Pulmonary artery endothelial cell (primary cell): ENCODE measurements around the gene C3orf52. TPM values are rescaled to one million over a fixed set of nuclear protein-coding genes. Genes with fewer than 3 reads are reported as not detected.

ENCODE experiments used
- DNase-seq: peaks from one replicate; pipeline ENCODE4 v3.0.0-alpha.2; 2011; ENCODE audit warnings: low read depth, low spot score
- total RNA-seq: library from RNA; depleted of rRNA; stranded (reverse); fragments of >200 nt; gene quantifications from 2 replicates; pipeline ENCODE4 v1.2.3, GENCODE V29; 2014

Gene C3orf52
- total RNA-seq, 1 donor from 2014 or later: 5.7 TPM

DNA sequence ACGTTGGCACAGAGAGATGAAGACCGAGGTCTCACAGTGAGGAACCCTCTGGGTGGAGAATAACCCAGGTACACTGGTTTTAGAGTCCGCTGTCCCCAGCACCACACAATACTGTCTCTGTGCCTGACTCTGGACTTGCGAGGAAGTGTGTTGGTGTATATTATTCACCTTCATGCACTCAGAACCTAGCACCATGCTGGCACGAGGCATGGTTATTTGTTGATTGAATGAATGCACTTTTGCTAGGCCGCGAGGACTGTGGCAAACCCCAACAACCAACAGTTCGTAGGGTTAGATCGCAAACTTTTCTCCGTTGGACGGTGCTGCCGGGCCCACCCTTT lies 484 bp upstream of the C3orf52 start:
- DNase-seq: no peak

DNA sequence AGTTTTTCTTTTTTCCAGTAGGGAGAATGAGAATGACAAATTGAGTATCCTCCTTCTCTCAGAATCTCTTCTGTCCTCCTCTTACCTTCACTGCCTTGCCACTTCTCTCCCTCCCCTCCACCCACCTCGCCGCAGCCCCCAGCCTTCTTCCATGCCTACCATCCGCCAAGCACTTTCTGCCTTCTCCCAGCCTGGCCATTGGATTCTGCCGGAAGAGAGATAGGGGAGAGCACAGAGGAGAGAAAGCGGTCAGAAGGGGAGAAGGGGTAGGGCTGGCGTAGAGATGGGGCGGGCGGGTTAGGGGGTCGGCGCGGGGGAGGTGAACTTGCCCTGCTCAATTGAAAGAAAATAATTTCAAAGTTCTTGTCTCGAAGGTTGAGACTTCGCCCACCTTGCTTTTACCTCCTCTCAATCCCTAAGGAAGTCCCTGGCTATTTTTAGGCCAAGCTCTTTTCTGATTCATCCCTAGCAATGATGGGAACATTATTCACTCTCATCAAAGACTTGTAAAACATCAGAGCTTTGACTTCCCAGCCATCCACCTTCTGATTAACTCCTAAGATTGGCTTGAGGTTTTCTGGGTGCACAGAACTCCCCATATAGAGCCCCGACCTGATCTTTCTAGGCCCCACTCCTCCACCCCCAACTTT lies 811 bp downstream of the C3orf52 start:
- no peak for DNase-seq

DNA sequence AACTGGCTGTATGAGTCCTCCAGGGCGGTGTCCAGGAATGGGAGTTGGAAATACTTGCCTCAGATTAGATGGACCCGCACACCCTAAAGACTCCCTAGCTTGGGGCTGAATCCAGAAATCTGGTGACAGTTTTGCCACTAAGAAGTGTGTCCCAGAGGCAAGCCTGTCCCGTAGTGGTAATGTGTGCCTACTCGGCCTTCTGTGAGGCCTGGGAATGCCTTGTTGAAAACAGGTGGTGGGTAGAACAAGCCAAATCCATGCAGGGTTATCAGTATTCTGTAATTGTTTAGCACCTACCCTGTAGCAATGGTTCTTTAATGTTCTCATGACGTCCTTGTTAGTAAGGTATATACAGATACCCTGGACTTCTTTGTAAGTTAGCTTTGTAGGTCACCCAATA lies 1.6 kb downstream of the C3orf52 start:
- DNase-seq: no peak

DNA sequence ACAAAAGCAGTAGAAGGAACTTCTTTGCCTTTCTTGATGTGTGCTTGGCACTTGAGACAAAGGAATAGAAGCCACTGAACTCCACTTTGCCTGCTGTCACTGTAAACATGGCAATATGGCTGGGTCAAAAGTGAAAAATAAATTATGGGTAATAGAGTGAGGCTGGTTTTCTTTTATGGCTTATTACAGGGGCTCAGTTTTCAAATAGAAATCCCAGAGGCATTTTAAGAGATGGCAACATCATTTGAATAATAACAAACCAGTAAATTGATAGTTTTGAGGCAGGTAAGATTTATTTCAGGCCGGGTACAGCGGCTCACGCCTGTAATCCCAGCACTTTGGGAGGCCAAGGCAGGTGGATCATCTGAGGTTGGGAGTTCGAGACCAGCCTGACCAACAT lies 2.8 kb downstream of the C3orf52 start:
- no peak for DNase-seq

DNA sequence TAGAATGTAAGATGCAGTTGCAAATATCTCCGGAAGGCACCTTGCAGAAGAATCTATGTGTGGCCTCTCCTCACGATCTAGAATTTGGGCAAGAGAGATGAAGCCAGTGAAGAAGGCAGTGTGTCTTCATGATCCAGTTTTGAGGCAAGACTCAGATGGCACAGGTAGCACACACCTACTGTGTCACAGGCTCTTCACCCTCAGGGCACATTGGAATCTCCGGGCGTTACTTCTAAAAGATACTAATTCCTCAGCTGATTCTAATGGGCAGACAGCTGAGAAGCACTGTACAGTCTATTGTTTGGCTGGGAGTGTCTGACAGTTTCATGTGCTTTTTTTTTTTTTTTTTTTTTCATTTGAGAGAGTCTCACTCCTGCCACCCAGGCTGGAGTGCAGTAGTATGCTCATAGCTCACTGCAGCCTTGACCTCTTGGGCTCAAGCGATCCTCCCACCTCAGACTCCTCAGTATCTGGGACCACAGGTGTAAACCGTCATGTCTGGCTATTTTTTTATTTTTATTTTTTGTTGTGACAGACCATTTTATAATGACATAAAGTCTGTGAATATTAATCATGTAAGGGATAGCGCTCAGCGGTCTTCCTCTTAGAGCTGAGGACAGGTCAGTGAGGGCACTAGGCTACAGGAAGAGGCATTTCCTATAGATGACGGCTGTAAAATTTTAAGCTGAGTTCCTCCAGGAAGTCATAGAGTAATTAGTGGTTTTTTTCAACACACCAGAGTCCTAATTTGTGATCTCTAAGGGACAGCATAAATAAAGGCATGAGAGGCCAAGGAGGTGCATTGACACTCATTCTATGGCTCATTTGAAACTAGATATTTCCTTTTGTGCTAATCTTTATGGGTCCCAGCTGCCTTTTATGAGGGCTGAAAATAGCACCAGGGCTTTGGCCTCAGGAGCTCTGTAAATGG lies 4.0 kb downstream of the C3orf52 start:
- DNase-seq: no peak

- DNase-seq: no peak
Observed at GRCh38 chr3:112090887-112091586, 4.8 kb downstream of the C3orf52 start.

GRCh38 chr3:112092496-112093179 lies 6.4 kb downstream of the C3orf52 start:
- no peak for DNase-seq

DNA sequence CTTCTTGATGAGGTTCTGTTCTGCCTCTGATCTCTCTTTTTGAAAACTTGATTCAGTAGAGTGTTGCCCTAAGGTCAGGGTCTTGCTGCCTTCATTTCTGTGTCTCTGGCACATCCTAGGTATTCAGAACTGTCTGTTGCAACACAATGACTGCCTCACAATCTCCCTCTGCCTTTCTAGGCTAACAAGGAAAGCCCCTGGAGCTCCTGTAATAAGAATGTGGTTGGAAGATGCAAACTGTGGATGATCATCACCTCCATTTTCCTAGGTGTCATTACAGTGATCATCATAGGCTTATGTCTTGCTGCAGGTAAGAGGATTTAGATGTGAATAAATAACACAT lies 7.0 kb downstream of the C3orf52 start:
- no peak for DNase-seq

DNA sequence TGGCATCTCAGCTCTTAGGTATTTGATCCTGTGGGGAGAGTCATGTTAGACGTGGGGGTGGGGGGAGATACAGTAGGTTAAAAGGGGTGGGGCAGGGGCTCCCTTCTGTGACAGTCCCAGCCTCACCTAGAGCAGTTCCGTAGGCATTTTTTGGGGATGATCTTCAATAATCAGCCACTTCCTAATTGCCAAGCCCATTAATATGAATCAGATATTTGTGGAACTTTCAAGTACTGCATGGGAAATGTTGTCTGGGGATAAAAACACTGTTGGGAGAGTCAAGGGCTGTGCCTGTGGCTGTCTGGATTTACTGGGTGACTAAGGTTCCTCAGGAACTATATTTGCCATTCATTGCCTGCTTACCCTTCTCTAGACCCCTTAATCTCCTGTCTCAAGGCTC lies 9.5 kb downstream of the C3orf52 start:
- no peak for DNase-seq

- DNase-seq: no peak
Observed at GRCh38 chr3:112096176-112096575, 10.0 kb downstream of the C3orf52 start.

GRCh38 chr3:112097378-112097777 lies 11.2 kb downstream of the C3orf52 start:
- DNase-seq: peak; percentile 97

DNA sequence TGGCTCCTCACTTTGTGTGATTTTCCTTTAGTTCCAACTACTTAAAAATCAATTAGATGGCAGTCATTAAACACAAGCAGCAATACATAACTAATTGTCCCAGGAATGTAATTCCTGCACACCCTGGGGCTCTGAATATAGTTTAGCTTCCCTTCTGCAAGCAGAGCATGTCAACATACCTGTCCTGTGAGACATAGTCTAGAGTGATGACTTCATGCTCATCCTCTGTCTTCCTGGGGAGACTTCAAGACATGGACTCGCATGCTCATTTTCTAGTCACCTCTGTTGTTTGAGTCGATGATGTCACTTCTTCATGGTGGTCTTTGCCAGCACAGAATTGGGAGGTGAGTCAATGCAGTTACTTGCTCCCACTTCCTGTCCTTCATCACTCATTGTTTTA lies 15.7 kb downstream of the C3orf52 start:
- peak; percentile 26 for DNase-seq

DNA sequence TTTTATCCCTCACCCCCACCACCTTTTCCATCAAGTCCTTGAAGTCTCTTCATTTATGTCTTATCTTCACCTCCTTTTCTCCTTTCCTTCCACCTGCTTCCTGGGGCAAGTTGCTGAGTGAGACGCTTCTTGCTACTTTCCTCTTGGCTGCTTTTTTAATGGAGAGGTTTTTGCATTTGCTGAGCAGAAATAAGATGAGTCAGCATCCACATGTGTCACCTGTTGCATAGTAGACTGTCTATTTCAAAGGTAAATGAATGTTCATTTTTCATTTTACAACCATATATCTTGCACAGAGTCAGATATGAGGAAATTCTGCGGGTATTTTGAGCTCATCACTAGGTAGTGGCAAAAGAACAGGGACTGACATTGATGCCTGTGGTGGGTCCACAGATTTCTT lies 18.6 kb downstream of the C3orf52 start:
- no peak for DNase-seq

DNA sequence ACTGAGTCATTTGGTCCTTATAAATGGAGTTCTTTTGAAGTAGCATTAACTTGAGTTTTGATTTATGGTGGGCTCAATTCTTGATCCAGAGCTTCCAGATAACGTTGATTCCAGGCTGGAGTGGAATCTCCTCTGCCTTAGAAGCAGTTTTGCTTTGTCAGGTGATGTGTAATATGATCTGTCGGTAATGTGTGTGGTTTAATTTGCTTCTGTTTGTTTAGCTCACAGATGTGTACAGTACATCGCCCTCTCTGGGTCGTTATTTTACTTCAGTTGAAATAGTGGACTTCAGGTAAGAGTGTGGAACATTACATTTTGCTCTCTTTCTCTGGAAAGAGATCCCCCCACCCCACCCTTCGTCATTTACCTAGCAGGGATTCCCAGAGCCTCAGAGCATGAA lies 23.1 kb downstream of the C3orf52 start:
- DNase-seq: no peak

GRCh38 chr3:112111785-112112402 lies 25.7 kb downstream of the C3orf52 start:
- peak; percentile 40 for DNase-seq

DNA sequence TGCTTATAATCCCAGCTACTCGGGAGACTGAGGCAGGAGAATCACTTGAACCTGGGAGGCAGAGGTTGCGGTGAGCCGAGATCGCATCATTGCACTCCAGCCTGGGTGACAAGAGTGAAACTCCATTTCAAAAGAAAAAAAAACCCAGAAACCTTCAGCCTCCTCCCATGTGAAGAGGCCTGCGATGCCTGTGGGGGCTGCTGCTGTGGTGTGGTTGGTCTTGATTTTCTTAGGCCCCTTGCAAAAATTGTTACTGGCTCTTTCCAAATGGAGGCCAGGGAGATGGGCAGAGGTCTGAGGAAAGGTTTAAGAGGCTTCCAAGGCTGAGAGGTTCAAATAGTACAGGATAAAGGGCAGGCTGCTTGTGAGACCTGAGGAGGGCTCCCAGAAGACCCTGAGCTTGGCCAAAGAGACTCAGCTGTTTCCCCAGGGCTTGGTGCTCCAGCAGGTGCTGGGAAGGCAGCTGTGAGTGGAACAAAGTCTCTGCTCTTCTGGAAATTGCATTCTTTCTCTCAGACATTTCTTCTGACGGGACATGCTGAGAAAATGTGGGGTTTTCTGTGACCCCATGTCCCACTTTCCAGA lies 28.5 kb downstream of the C3orf52 start:
- DNase-seq: no peak

- DNase-seq: no peak
Observed at GRCh38 chr3:112115161-112115739, 29.1 kb downstream of the C3orf52 start.

- no peak for DNase-seq
Observed at GRCh38 chr3:112115806-112116383, 29.7 kb downstream of the C3orf52 start.

GRCh38 chr3:112116748-112117186 lies 30.6 kb downstream of the C3orf52 start:
- DNase-seq: no peak

- no peak for DNase-seq
Observed at GRCh38 chr3:112117415-112117814, 31.2 kb downstream of the C3orf52 start.
